OCI-LY1 (cell line): ENCODE data around the gene LSAMP.

Source experiments
- H2AFZ ChIP-seq: fragments of 200-600 bp; sonication (generic), shearing (Covaris generic); 2 replicates; pipeline ENCODE4 v1.6.0; 2014; ENCODE audit warnings: antibody characterized with exemption, mild to moderate bottlenecking, low read length
- H3F3A ChIP-seq: fragments of 200-600 bp; sonication (generic), shearing (Covaris generic); 2 replicates; pipeline ENCODE4 v1.6.0; 2014; ENCODE audit warnings: mild to moderate bottlenecking, antibody characterized with exemption, low read length, moderate library complexity; ENCODE audit not compliant: insufficient read depth
- H3K27ac ChIP-seq: fragments of 200-600 bp; sonication (generic); 2 replicates; pipeline ENCODE4 v1.5.1; 2014; ENCODE audit warnings: low read length, mixed run types, mild to moderate bottlenecking, low read depth; ENCODE audit not compliant: poor library complexity, severe bottlenecking
- H3K27me3 ChIP-seq: fragments of 200-600 bp; sonication (generic); 2 replicates; pipeline ENCODE4 v1.6.0; 2014; ENCODE audit warnings: antibody characterized with exemption, mild to moderate bottlenecking, low read length, moderate library complexity; ENCODE audit not compliant: insufficient read depth
- H3K36me3 ChIP-seq: fragments of 200-600 bp; sonication (generic); 2 replicates; pipeline ENCODE4 v1.6.1; 2014; ENCODE audit warnings: mild to moderate bottlenecking, antibody characterized with exemption, low read length, moderate library complexity, mixed read lengths; ENCODE audit not compliant: insufficient read depth
- H3K4me1 ChIP-seq: fragments of 200-600 bp; sonication (generic); 2 replicates; pipeline ENCODE4 v1.5.1; 2014; ENCODE audit warnings: mild to moderate bottlenecking, low read length, moderate library complexity; ENCODE audit not compliant: insufficient read depth, severe bottlenecking
- H3K4me2 ChIP-seq: fragments of 200-600 bp; sonication (generic), shearing (Covaris generic); 2 replicates; pipeline ENCODE4 v1.6.1; 2014; ENCODE audit warnings: low read length
- H3K4me3 ChIP-seq: fragments of 200-600 bp; sonication (generic); 2 replicates; pipeline ENCODE4 v1.5.1; 2014; ENCODE audit warnings: low read length, low read depth, mild to moderate bottlenecking, mixed read lengths; ENCODE audit not compliant: poor library complexity, severe bottlenecking
- H3K79me2 ChIP-seq: fragments of 200-600 bp; shearing (Covaris generic); 2 replicates; pipeline ENCODE4 v1.6.1; 2016; ENCODE audit warnings: mixed run types, low read length, mixed read lengths; ENCODE audit not compliant: insufficient read depth
- H3K9ac ChIP-seq: fragments of 200-600 bp; sonication (generic), shearing (Covaris generic); 2 replicates; pipeline ENCODE4 v1.6.1; 2014; ENCODE audit warnings: mild to moderate bottlenecking, low read length, mixed read lengths
- H3K9me2 ChIP-seq: fragments of 200-600 bp; sonication (generic), shearing (Covaris generic); 2 replicates; pipeline ENCODE4 v1.6.1; 2014; ENCODE audit warnings: low read depth, mild to moderate bottlenecking, low read length, mixed read lengths
- H3K9me3 ChIP-seq: fragments of 200-600 bp; shearing (Covaris generic); 2 replicates; pipeline ENCODE4 v1.6.1; 2014; ENCODE audit warnings: low read length, mixed read lengths
- H4K20me1 ChIP-seq: fragments of 200-600 bp; sonication (generic), shearing (Covaris generic); 2 replicates; pipeline ENCODE4 v1.6.0; 2016; ENCODE audit warnings: mild to moderate bottlenecking, low read length; ENCODE audit not compliant: insufficient read depth
- EZH2 ChIP-seq: fragments of 200-600 bp; sonication (generic), shearing (Covaris generic); IDR thresholded peaks from 2 replicates; pipeline ENCODE4 v1.8.0; 2017; ENCODE audit warnings: borderline replicate concordance, mixed run types, mild to moderate bottlenecking, antibody characterized with exemption, low read length, moderate library complexity, mixed read lengths
- TF ChIP-seq, protein P1 (sequence below): fragments of 200-600 bp; sonication (generic), shearing (Covaris generic); IDR thresholded peaks from 2 replicates; pipeline ENCODE4 v1.5.1; 2017; ENCODE audit warnings: mild to moderate bottlenecking, antibody characterized with exemption, low read length, moderate library complexity, mixed read lengths

The LSAMP gene

DNA sequence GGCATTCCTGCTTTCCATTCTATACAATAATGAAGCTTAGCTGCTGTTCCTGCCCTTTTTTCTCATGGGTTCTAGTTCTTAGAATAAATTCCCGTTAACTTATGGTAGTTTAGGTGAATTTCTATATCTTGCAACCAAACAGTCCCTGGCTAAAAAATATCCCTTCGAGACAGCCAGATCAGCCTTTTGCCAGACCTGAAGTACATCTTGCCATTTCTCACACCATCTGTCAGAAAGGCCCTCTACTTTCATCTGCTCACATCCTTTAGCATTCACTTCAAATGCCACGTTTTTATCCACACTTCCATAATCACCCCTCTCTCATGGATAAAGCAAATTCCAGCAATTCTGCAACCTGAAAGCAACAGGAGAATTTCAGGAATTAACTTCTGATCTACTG lies 676.6 kb downstream of the LSAMP start:
- H3K9me2 ChIP-seq, result no peaks in the 10 kb centered on the region
- H3K4me3 ChIP-seq, result no peak overlapping the region
- no peaks in the 10 kb centered on the region for H3K4me1 ChIP-seq
- no peaks in the 10 kb centered on the region for H3F3A ChIP-seq
- no peak overlapping the region for H2AFZ ChIP-seq
- no peaks in the 10 kb centered on the region for H3K9me3 ChIP-seq
- no peaks in the 10 kb centered on the region for H3K27me3 ChIP-seq
- H3K79me2 ChIP-seq, result no peaks in the 10 kb centered on the region
- TF ChIP-seq, protein P1, sequence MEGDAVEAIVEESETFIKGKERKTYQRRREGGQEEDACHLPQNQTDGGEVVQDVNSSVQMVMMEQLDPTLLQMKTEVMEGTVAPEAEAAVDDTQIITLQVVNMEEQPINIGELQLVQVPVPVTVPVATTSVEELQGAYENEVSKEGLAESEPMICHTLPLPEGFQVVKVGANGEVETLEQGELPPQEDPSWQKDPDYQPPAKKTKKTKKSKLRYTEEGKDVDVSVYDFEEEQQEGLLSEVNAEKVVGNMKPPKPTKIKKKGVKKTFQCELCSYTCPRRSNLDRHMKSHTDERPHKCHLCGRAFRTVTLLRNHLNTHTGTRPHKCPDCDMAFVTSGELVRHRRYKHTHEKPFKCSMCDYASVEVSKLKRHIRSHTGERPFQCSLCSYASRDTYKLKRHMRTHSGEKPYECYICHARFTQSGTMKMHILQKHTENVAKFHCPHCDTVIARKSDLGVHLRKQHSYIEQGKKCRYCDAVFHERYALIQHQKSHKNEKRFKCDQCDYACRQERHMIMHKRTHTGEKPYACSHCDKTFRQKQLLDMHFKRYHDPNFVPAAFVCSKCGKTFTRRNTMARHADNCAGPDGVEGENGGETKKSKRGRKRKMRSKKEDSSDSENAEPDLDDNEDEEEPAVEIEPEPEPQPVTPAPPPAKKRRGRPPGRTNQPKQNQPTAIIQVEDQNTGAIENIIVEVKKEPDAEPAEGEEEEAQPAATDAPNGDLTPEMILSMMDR, result no peak
- TF ChIP-seq EZH2, result no peak
- no peak overlapping the region for H3K27ac ChIP-seq
- H3K4me2 ChIP-seq, result no peak overlapping the region
- H3K9ac ChIP-seq, result no peak overlapping the region
- no peaks in the 10 kb centered on the region for H4K20me1 ChIP-seq
- no peaks in the 10 kb centered on the region for H3K36me3 ChIP-seq

DNA sequence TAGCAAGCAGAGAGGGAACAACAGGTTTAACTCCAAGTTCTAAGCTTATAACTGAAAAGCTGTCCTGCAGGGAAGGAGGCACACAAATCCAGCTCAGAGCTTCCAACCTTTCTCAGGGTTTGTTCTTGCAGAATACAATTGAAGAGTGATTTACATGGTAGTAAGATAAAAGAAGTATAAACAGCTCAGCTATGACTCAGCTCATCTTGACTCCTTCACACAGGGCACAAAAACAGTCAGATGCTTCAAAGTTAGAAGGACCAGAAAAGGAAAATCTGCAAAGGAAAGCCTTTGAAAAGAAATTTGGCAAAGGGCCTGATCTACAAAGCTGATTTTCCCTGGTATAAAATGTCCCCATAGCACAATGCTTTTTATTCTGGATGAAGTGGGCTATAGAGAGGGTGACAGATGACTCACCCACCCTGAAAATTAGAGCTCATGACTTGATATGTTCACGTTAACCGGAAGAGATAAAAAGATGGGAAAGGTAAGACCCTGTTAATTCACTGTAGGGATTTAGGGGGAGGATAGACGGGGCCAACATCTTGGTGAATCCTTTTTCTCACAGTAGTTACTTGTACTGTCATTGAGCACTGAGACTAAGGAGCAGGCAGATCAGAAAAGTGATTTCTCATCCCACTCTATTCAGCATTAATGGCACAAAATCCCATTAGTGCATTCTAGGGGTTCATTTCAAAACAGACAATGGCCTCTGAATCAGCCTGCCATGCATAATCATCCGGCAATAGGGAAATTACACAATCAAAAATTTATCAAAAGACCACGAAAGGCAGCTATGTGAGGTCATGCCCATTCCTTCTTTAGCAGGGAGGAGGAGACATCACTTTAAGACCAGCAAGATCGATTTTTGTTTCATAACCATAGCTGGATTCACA lies 678.5 kb downstream of the LSAMP start:
- no peaks in the 10 kb centered on the region for H3K4me1 ChIP-seq
- H3K27ac ChIP-seq, result no peak overlapping the region
- no peaks in the 10 kb centered on the region for H3K36me3 ChIP-seq
- H3K4me3 ChIP-seq, result no peak overlapping the region
- no peaks in the 10 kb centered on the region for H3K27me3 ChIP-seq
- H3K4me2 ChIP-seq, result no peak overlapping the region
- TF ChIP-seq, protein P1, result no peak
- TF ChIP-seq EZH2, result no peak
- no peaks in the 10 kb centered on the region for H4K20me1 ChIP-seq
- H2AFZ ChIP-seq, result no peak overlapping the region
- no peaks in the 10 kb centered on the region for H3F3A ChIP-seq
- no peaks in the 10 kb centered on the region for H3K9me3 ChIP-seq
- H3K9me2 ChIP-seq, result no peaks in the 10 kb centered on the region
- no peaks in the 10 kb centered on the region for H3K79me2 ChIP-seq
- no peak overlapping the region for H3K9ac ChIP-seq

DNA sequence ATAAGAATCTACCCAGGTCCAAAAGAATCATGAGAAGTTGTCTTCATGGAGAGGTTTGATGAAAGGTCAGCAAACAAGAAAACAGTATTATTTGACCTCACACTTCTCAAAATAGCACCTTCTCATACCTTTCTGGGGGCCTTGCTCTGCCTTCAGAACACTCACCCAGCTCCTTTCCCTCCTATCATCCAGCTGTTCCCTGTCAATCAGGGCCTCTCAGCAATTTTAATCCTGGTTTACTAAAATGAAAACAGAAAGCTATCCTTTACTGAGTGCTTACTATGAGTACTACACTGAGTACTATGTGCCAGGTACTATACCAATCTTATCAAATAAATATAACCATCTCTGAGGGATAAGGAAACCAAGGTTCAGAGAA lies 683.4 kb downstream of the LSAMP start:
- no peaks in the 10 kb centered on the region for H3K36me3 ChIP-seq

More for the DNA sequence above, 683.4 kb downstream of the LSAMP start:
- no peaks in the 10 kb centered on the region for H4K20me1 ChIP-seq
- no peak overlapping the region for H3K9ac ChIP-seq
- H3K9me2 ChIP-seq, result no peaks in the 10 kb centered on the region
- no peaks in the 10 kb centered on the region for H3K79me2 ChIP-seq
- H3K4me2 ChIP-seq, result no peak overlapping the region
- no peak overlapping the region for H3K4me3 ChIP-seq
- H3F3A ChIP-seq, result no peaks in the 10 kb centered on the region
- no peaks in the 10 kb centered on the region for H3K9me3 ChIP-seq
- no peak overlapping the region for H3K27ac ChIP-seq
- no peaks in the 10 kb centered on the region for H3K4me1 ChIP-seq
- TF ChIP-seq EZH2, result no peak
- TF ChIP-seq, protein P1, result no peak
- H3K27me3 ChIP-seq, result no peaks in the 10 kb centered on the region
- H2AFZ ChIP-seq, result no peak overlapping the region
